ENCODE measurements around the gene SAP30L. TPM values are rescaled to one million over a fixed set of nuclear protein-coding genes. Genes with fewer than 3 reads are reported as not detected.

The SAP30L gene
- total RNA-seq, 1 experiment from 2014 or later: 45.9 TPM

GRCh38 chr5:154464438-154464837 is 18.6 kb downstream of the SAP30L start:
- CTCF ChIA-PET: interaction anchor here (0.6 to 13.0 kb wide), 9 partner anchors 14 to 530 kb away, joined by 3 to 351 read pairs (median 4); no protein-coding TSS in a partner anchor
- intact Hi-C loops (cut with micrococcal nuclease): no loop called here
- no peak for TF ChIP-seq CTCF (IDR thresholded peaks at IDR 0.05; ENCODE audit: unreplicated experiment)
- POLR2A ChIA-PET: interaction anchor here (0.5 to 1.5 kb wide), 4 partner anchors 17 to 275 kb away, joined by 3 to 5 read pairs (median 3); no protein-coding TSS in a partner anchor
- BruUV-seq (replicated peaks): no TSS peak
- no peak overlapping the region for H3K4me3 Mint-ChIP-seq (ENCODE audit: unreplicated experiment)
- no peaks in the 10 kb centered on the region for H3K9me3 Mint-ChIP-seq (ENCODE audit: unreplicated experiment)
- no peaks in the 10 kb centered on the region for H3K27me3 Mint-ChIP-seq (ENCODE audit: insufficient read depth, unreplicated experiment)
- H3K4me1 Mint-ChIP-seq (ENCODE audit: insufficient read depth, unreplicated experiment): no peaks in the 10 kb centered on the region
- H3K36me3 Mint-ChIP-seq (ENCODE audit: insufficient read depth, unreplicated experiment): peaks cover 12% of the 10 kb centered on the region
- no peak for DNase-seq (ENCODE audit: unreplicated experiment)
- no peak overlapping the region for H3K27ac Mint-ChIP-seq (ENCODE audit: low read depth, unreplicated experiment)

- Mint-ChIP-seq H3K27ac (ENCODE audit: low read depth, unreplicated experiment) (no peak overlapping the region), H3K27me3 (ENCODE audit: insufficient read depth, unreplicated experiment) (peaks cover under 1% of the 10 kb centered on the region), H3K4me3 (ENCODE audit: unreplicated experiment) (no peak overlapping the region), H3K4me1 (ENCODE audit: insufficient read depth, unreplicated experiment) (no peaks in the 10 kb centered on the region), H3K36me3 (ENCODE audit: insufficient read depth, unreplicated experiment) (peaks cover 11% of the 10 kb centered on the region), H3K9me3 (ENCODE audit: unreplicated experiment) (no peaks in the 10 kb centered on the region)
- intact Hi-C loops (cut with micrococcal nuclease): loop anchor here (1.0 to 5.0 kb wide), 2 partner anchors 20 to 493 kb away; partner anchors contain the start of gene SAP30L
- ChIA-PET POLR2A (interaction anchor here (0.6 to 1.7 kb wide), 3 partner anchors 18 to 256 kb away, joined by 3 to 11 read pairs (median 3); partner anchors contain the start of gene SAP30L), CTCF (interaction anchor here (0.6 to 13.0 kb wide), 17 partner anchors 14 to 531 kb away, joined by 3 to 351 read pairs (median 7); no protein-coding TSS in a partner anchor)
- no peak for TF ChIP-seq CTCF (IDR thresholded peaks at IDR 0.05; ENCODE audit: unreplicated experiment)
- no TSS peak for BruUV-seq (replicated peaks)
- DNase-seq (ENCODE audit: unreplicated experiment): peak; percentile 93
These were observed 19.4 kb downstream of the SAP30L start for GRCh38 chr5:154465169-154465568.

- H3K27me3 Mint-ChIP-seq (ENCODE audit: insufficient read depth, unreplicated experiment): peaks cover 11% of the 10 kb centered on the region
- intact Hi-C loops (cut with micrococcal nuclease): loop anchor here (2.0 to 5.0 kb wide), 2 partner anchors 393 to 494 kb away; no protein-coding TSS in a partner anchor
- DNase-seq (ENCODE audit: unreplicated experiment): no peak
- H3K27ac Mint-ChIP-seq (ENCODE audit: low read depth, unreplicated experiment): no peak overlapping the region
- H3K36me3 Mint-ChIP-seq (ENCODE audit: insufficient read depth, unreplicated experiment): peaks cover 1% of the 10 kb centered on the region
- H3K4me1 Mint-ChIP-seq (ENCODE audit: insufficient read depth, unreplicated experiment): peaks cover 9% of the 10 kb centered on the region
- CTCF ChIA-PET: interaction anchor here (0.6 to 13.0 kb wide), 49 partner anchors 8 to 501 kb away, joined by 3 to 351 read pairs (median 5); no protein-coding TSS in a partner anchor
- POLR2A ChIA-PET: interaction anchor here (0.7 to 1.7 kb wide), 3 partner anchors 20 to 257 kb away, joined by 3 to 11 read pairs (median 3); partner anchors contain the start of gene SAP30L
- no peak for TF ChIP-seq CTCF (IDR thresholded peaks at IDR 0.05; ENCODE audit: unreplicated experiment)
- no TSS peak for BruUV-seq (replicated peaks)
- no peaks in the 10 kb centered on the region for H3K9me3 Mint-ChIP-seq (ENCODE audit: unreplicated experiment)
- no peak overlapping the region for H3K4me3 Mint-ChIP-seq (ENCODE audit: unreplicated experiment)
These were observed 20.4 kb downstream of the SAP30L start for GRCh38 chr5:154466147-154466546.

GRCh38 chr5:154466671-154467070 is 20.9 kb downstream of the SAP30L start:
- no peaks in the 10 kb centered on the region for H3K36me3 Mint-ChIP-seq (ENCODE audit: insufficient read depth, unreplicated experiment)
- TF ChIP-seq CTCF (IDR thresholded peaks at IDR 0.05; ENCODE audit: unreplicated experiment): no peak
- intact Hi-C loops (cut with micrococcal nuclease): loop anchor here (1.0 to 5.0 kb wide), 4 partner anchors 55 to 494 kb away; no protein-coding TSS in a partner anchor
- CTCF ChIA-PET: interaction anchor here (0.5 to 13.0 kb wide), 64 partner anchors 9 to 1934 kb away, joined by 3 to 351 read pairs (median 4); no protein-coding TSS in a partner anchor
- no peak for DNase-seq (ENCODE audit: unreplicated experiment)
- no peak overlapping the region for H3K27ac Mint-ChIP-seq (ENCODE audit: low read depth, unreplicated experiment)
- POLR2A ChIA-PET: interaction anchor here (0.6 to 1.7 kb wide), 3 partner anchors 17 to 175 kb away, joined by 3 to 11 read pairs (median 3); partner anchors contain the start of gene SAP30L
- peaks cover 15% of the 10 kb centered on the region for H3K27me3 Mint-ChIP-seq (ENCODE audit: insufficient read depth, unreplicated experiment)
- peaks cover 14% of the 10 kb centered on the region for H3K4me1 Mint-ChIP-seq (ENCODE audit: insufficient read depth, unreplicated experiment)
- no peaks in the 10 kb centered on the region for H3K9me3 Mint-ChIP-seq (ENCODE audit: unreplicated experiment)
- H3K4me3 Mint-ChIP-seq (ENCODE audit: unreplicated experiment): no peak overlapping the region
- BruUV-seq (replicated peaks): no TSS peak
